Medulla oblongata (tissue), 1 donor: Measurements from ENCODE around the gene ADAM33.

Experiments
- DNase-seq: peaks from one replicate; pipeline ENCODE4 v3.0.0-alpha.2; 2015; ENCODE audit errors: extremely low spot score

ADAM33 gene

DNA sequence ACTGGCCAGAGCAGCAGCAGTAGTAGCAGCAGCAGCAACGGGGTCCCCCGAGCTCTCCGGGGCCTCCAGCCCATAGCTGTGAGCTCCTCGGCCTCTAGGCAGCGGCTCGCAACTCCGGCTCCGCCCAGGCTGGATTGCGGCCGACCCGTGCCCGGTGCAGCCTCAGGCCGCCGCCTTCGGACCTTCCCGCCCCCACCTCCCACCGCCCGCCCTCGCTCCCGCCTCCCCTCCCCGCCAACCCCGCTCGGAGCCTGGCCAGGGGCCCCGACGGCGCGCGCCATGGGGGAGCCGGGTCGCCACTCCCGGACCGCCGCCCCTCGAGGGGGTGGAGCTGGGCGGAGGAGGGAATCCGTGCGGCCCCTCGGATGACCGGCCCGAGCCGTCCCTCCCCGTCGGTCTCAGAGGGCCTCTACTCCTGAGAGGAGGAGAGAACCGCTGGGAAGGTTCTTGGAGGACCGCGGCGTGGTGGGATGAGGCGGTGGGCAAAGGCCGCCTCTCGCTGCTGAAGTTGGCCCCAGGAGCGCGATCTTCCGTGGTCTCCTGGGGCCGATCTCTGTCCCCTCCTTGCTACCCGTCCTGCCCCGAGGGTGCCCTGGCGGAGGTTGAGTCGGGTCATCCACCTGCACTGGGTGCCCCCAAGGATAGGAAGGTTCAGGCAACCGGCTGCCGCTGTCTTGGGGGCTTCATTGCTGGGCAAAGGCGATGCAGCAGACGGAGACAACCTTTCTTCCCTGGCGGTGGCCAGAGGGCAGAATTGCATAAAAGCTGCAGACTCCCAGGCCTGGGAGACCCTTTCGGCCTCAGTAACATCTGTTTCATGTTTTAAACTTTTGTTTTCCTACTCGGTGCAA is at the start of gene ADAM33:
TSS of gene ADAM33 (minus strand) at position 80 of the 851 bp plus-strand sequence. CDS start at position 74, 6 bp downstream.
- DNase-seq, result no peak

- DNase-seq, result no peak
Observed at GRCh38 chr20:3730803-3731672, 49.2 kb upstream of the ADAM33 start.

GRCh38 chr20:3729811-3730540 is 48.2 kb upstream of the ADAM33 start:
- no peak for DNase-seq

DNA sequence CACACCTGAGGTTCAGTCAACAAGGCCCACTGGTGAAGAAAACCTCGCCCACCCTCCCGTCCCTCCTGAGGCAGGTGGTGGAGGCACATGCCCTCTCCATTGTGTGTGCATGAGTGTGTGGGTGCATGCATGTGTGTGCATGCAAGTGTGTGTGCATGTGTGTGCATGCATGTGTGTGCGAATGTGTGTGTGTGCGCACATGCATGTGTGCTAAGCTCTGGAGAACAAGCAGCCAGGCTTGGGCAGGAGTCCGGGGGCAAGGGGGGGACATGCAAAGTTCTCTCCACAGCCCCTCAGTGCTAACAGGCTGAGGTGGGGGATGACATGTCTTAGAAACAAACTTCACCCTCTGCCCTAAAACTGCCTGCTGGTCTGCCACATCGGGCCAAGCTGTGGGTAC is 47.6 kb upstream of the ADAM33 start:
- DNase-seq, result no peak

DNA sequence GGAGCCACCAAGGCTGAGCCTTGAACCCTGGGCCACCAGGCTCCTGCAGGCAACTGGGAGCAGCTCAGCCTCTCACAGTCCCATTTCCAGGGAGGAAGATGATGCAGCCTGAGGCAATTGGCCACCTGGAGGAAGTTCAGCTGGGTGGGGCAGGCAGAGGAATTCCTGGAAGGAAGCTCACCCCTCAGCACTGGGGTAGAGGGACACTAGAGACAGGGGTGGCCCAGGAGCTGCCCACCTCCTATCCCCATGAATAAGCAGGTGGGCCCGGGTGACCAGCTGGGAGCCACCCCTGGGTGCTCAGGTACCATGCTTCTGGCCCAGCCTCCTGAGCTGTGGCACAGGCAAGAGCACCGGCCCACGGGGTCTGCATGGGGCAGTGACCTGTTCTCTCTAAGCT is 47.1 kb upstream of the ADAM33 start:
- no peak for DNase-seq

GRCh38 chr20:3728354-3728753 is 46.5 kb upstream of the ADAM33 start:
- no peak for DNase-seq

- DNase-seq, result peak; percentile 12
Observed at GRCh38 chr20:3727401-3728021, 45.7 kb upstream of the ADAM33 start.

- no peak for DNase-seq
Observed at GRCh38 chr20:3724356-3724755, 42.5 kb upstream of the ADAM33 start.

DNA sequence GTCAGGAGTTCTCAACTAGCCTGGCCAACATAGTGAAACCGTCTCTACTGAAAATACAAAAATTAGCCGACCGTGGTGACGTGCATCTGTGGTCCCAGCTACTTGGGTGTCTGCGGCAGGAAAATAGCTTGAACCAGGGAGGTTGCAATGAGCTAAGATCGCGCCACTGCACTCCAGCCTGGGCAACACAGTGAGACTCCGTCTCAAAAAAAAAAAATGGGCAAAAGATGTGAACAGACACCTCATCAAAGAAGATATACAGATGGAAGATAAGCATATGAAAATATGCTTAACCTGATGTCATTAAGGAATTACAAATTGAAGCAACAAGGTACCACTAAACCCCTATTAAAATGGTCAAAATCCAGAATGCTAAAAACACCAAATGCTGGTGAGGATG is 41.5 kb upstream of the ADAM33 start:
- no peak for DNase-seq

DNA sequence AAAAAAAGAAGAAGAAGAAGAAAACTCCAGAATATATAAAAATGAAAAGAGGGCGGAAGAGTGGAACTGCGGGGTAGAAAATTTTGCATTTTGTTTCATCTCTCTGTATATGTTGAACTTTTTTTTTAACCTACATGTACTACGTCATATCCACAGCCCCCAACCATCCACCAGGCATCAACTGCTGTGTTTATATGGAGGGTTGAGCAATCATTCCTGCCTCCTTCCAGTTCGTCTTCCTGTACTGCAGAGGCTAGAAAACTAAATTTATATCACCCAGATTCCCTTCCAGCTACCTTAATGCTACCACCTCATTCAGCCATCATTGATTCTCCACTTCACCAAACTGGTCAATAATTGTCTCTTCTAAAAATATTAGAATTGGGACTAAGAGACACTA is 40.1 kb upstream of the ADAM33 start:
- DNase-seq, result no peak

- no peak for DNase-seq
Observed at GRCh38 chr20:3720626-3721025, 38.8 kb upstream of the ADAM33 start.

DNA sequence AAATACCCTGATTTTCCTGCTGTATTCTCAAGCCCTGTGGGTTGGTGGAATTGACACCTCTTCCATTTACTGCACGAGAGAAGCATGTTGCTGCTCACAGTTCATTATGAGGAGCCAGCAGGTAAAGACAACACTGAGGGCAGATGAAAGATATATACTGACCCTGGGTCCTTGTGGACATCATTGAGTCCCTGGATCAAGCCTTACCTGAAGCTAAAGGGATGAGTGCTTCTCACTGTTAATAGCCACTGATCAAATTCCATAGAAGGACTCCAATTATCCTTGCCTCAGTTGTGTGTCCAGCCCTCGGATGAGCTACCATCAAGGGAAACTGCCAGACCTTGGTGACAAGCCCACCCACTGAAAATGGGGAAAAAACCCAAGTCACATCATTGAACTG is 38.3 kb upstream of the ADAM33 start:
- no peak for DNase-seq

- no peak for DNase-seq
Observed at GRCh38 chr20:3719046-3719445, 37.2 kb upstream of the ADAM33 start.

- no peak for DNase-seq
Observed at GRCh38 chr20:3716195-3716834, 34.5 kb upstream of the ADAM33 start.

GRCh38 chr20:3714092-3714491 is 32.3 kb upstream of the ADAM33 start:
- peak; percentile 72 for DNase-seq

- DNase-seq, result peak; percentile 72
Observed at GRCh38 chr20:3712279-3712873, 30.6 kb upstream of the ADAM33 start, which contains the start of gene SIGLEC1. Gene SIGLEC1 (minus strand): TSS chr20:3712600. CDS start chr20:3707128, 5,472 bp downstream.

GRCh38 chr20:3711484-3711941 is 29.7 kb upstream of the ADAM33 start:
- DNase-seq, result peak; percentile 19

- peak; percentile 62 for DNase-seq
Observed at GRCh38 chr20:3710703-3711483, 29.1 kb upstream of the ADAM33 start.

- no peak for DNase-seq
Observed at GRCh38 chr20:3710011-3710466, 28.2 kb upstream of the ADAM33 start.

GRCh38 chr20:3707508-3707899 is 25.7 kb upstream of the ADAM33 start:
- no peak for DNase-seq
